WTC11 (cell line): ENCODE data around the gene D2HGDH.

Experiments
- ATF1 ChIP-seq: sonication (generic); formaldehyde crosslinking; IDR thresholded peaks from 2 replicates; pipeline ENCODE4 v1.8.1; 2023; ENCODE audit warnings: mild to moderate bottlenecking, moderate library complexity, missing genetic modification reagents
- CREB1 ChIP-seq: sonication (generic); formaldehyde crosslinking; IDR thresholded peaks from 2 replicates; pipeline ENCODE4 v1.8.0; 2023; ENCODE audit warnings: mild to moderate bottlenecking, missing genetic modification reagents
- CREM ChIP-seq: sonication (generic); formaldehyde crosslinking; IDR thresholded peaks from 2 replicates; pipeline ENCODE4 v1.8.1; 2022; ENCODE audit warnings: mild to moderate bottlenecking, missing genetic modification reagents, moderate library complexity
- ETV6 ChIP-seq: sonication (generic); formaldehyde crosslinking; IDR thresholded peaks from 2 replicates; pipeline ENCODE4 v1.8.1; 2022; ENCODE audit warnings: mild to moderate bottlenecking, missing genetic modification reagents
- SMAD4 ChIP-seq: sonication (generic); formaldehyde crosslinking; IDR thresholded peaks from 2 replicates; pipeline ENCODE4 v1.8.0; 2022; ENCODE audit warnings: mild to moderate bottlenecking, missing genetic modification reagents
- TEAD4 ChIP-seq: sonication (generic); formaldehyde crosslinking; IDR thresholded peaks from 2 replicates; pipeline ENCODE4 v1.8.0; 2022; ENCODE audit warnings: mild to moderate bottlenecking, missing genetic modification reagents
- TP53 ChIP-seq: sonication (generic); formaldehyde crosslinking; IDR thresholded peaks from 2 replicates; pipeline ENCODE4 v1.8.1; 2023; ENCODE audit warnings: mild to moderate bottlenecking, missing genetic modification reagents
- TF ChIP-seq, protein P1 (sequence below): fragments of 250-450 bp; sonication (Bioruptor Pico); IDR thresholded peaks from 2 replicates; pipeline ENCODE4 v1.9.0; 2021; ENCODE audit warnings: mild to moderate bottlenecking
- TF ChIP-seq, protein P2 (sequence below): fragments of 200-600 bp; IDR thresholded peaks from 2 replicates; pipeline ENCODE4 v1.8.0; 2022; ENCODE audit warnings: antibody characterized with exemption
- TF ChIP-seq, protein P3 (sequence below): sonication (generic); formaldehyde crosslinking; IDR thresholded peaks from 2 replicates; pipeline ENCODE4 v1.8.1; 2023; ENCODE audit warnings: mild to moderate bottlenecking, missing genetic modification reagents
- TF ChIP-seq, protein P4 (sequence below): sonication (generic); formaldehyde crosslinking; IDR thresholded peaks from 2 replicates; pipeline ENCODE4 v1.8.1; 2022; ENCODE audit warnings: low read depth, mild to moderate bottlenecking, moderate library complexity, missing genetic modification reagents, borderline replicate concordance
- TF ChIP-seq, protein P5 (sequence below): sonication (generic); formaldehyde crosslinking; IDR thresholded peaks from 2 replicates; pipeline ENCODE4 v1.8.1; 2022; ENCODE audit warnings: mild to moderate bottlenecking, missing genetic modification reagents, moderate library complexity, borderline replicate concordance

DNA sequence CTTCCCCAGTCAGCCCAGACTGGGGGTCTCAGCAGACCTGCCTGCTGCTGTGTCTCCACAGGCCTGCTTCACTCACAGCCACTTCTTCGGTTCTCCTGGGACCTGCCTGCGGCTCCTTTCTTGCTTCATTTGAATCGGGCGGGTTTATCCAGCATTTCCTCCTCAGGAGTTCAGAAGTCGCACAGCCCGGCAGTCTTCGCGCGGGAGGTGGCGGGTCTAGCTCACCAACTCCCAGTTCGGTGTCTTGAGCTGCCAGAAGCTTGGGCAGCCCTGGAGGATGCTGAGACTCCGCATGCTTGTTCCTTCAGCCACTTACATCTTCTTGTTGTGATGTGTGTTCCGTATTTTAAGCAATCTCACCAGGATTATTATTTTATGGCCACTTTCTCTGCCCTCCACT lies 10.8 kb downstream of the D2HGDH start:
- TF ChIP-seq, protein P1, sequence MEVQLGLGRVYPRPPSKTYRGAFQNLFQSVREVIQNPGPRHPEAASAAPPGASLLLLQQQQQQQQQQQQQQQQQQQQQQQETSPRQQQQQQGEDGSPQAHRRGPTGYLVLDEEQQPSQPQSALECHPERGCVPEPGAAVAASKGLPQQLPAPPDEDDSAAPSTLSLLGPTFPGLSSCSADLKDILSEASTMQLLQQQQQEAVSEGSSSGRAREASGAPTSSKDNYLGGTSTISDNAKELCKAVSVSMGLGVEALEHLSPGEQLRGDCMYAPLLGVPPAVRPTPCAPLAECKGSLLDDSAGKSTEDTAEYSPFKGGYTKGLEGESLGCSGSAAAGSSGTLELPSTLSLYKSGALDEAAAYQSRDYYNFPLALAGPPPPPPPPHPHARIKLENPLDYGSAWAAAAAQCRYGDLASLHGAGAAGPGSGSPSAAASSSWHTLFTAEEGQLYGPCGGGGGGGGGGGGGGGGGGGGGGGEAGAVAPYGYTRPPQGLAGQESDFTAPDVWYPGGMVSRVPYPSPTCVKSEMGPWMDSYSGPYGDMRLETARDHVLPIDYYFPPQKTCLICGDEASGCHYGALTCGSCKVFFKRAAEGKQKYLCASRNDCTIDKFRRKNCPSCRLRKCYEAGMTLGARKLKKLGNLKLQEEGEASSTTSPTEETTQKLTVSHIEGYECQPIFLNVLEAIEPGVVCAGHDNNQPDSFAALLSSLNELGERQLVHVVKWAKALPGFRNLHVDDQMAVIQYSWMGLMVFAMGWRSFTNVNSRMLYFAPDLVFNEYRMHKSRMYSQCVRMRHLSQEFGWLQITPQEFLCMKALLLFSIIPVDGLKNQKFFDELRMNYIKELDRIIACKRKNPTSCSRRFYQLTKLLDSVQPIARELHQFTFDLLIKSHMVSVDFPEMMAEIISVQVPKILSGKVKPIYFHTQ (CRISPR knock-in tag) = no peak
- TF ChIP-seq ETV6 (no peak), CREM (CRISPR knock-in tag) (no peak), SMAD4 (CRISPR knock-in tag) (no peak), CREB1 (no peak), TEAD4 (CRISPR knock-in tag) (no peak), TP53 (CRISPR knock-in tag) (no peak), ATF1 (CRISPR knock-in tag) (no peak)
- TF ChIP-seq, protein P2, sequence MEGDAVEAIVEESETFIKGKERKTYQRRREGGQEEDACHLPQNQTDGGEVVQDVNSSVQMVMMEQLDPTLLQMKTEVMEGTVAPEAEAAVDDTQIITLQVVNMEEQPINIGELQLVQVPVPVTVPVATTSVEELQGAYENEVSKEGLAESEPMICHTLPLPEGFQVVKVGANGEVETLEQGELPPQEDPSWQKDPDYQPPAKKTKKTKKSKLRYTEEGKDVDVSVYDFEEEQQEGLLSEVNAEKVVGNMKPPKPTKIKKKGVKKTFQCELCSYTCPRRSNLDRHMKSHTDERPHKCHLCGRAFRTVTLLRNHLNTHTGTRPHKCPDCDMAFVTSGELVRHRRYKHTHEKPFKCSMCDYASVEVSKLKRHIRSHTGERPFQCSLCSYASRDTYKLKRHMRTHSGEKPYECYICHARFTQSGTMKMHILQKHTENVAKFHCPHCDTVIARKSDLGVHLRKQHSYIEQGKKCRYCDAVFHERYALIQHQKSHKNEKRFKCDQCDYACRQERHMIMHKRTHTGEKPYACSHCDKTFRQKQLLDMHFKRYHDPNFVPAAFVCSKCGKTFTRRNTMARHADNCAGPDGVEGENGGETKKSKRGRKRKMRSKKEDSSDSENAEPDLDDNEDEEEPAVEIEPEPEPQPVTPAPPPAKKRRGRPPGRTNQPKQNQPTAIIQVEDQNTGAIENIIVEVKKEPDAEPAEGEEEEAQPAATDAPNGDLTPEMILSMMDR = no peak
- TF ChIP-seq, protein P3, sequence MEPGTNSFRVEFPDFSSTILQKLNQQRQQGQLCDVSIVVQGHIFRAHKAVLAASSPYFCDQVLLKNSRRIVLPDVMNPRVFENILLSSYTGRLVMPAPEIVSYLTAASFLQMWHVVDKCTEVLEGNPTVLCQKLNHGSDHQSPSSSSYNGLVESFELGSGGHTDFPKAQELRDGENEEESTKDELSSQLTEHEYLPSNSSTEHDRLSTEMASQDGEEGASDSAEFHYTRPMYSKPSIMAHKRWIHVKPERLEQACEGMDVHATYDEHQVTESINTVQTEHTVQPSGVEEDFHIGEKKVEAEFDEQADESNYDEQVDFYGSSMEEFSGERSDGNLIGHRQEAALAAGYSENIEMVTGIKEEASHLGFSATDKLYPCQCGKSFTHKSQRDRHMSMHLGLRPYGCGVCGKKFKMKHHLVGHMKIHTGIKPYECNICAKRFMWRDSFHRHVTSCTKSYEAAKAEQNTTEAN (CRISPR knock-in tag) = no peak
- TF ChIP-seq, protein P4, sequence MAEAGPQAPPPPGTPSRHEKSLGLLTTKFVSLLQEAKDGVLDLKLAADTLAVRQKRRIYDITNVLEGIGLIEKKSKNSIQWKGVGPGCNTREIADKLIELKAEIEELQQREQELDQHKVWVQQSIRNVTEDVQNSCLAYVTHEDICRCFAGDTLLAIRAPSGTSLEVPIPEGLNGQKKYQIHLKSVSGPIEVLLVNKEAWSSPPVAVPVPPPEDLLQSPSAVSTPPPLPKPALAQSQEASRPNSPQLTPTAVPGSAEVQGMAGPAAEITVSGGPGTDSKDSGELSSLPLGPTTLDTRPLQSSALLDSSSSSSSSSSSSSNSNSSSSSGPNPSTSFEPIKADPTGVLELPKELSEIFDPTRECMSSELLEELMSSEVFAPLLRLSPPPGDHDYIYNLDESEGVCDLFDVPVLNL (CRISPR knock-in tag) = no peak
- TF ChIP-seq, protein P5, sequence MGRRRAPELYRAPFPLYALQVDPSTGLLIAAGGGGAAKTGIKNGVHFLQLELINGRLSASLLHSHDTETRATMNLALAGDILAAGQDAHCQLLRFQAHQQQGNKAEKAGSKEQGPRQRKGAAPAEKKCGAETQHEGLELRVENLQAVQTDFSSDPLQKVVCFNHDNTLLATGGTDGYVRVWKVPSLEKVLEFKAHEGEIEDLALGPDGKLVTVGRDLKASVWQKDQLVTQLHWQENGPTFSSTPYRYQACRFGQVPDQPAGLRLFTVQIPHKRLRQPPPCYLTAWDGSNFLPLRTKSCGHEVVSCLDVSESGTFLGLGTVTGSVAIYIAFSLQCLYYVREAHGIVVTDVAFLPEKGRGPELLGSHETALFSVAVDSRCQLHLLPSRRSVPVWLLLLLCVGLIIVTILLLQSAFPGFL (CRISPR knock-in tag) = no peak
